Hepatocyte (in vitro differentiated cells): ENCODE results near the gene RACGAP1. TPM values are rescaled to one million over a fixed set of nuclear protein-coding genes. Genes with fewer than 3 reads are reported as not detected.

ENCODE experiments used
- DNase-seq: peaks from one replicate; pipeline ENCODE4 v3.0.0-alpha.2; 2016; ENCODE audit warnings: low spot score
- H2AFZ ChIP-seq: fragments of 200-600 bp; sonication (generic); 2 replicates; pipeline ENCODE4 v1.6.0; 2016; ENCODE audit warnings: antibody characterized with exemption, mild to moderate bottlenecking
- H3K27ac ChIP-seq: fragments of 200-600 bp; sonication (generic); 2 replicates; pipeline ENCODE4 v1.5.1; 2016; ENCODE audit warnings: mild to moderate bottlenecking
- H3K27me3 ChIP-seq: fragments of 200-600 bp; sonication (generic); 2 replicates; pipeline ENCODE4 v1.6.1; 2016
- H3K36me3 ChIP-seq: fragments of 200-600 bp; sonication (generic); replicated peaks from 2 replicates; pipeline ENCODE4 v1.5.1; 2016; ENCODE audit warnings: low read depth; ENCODE audit not compliant: insufficient read depth
- H3K4me1 ChIP-seq: fragments of 200-600 bp; sonication (generic); 2 replicates; pipeline ENCODE4 v1.5.1; 2016; ENCODE audit warnings: mild to moderate bottlenecking, moderate library complexity; ENCODE audit not compliant: insufficient read depth
- H3K4me2 ChIP-seq: fragments of 200-600 bp; sonication (generic); 2 replicates; pipeline ENCODE4 v1.6.0; 2016
- H3K4me3 ChIP-seq: fragments of 200-600 bp; sonication (generic); 2 replicates; pipeline ENCODE4 v1.5.1; 2016; ENCODE audit warnings: mild to moderate bottlenecking
- H3K79me2 ChIP-seq: fragments of 200-600 bp; sonication (generic); 2 replicates; pipeline ENCODE4 v1.6.0; 2017; ENCODE audit warnings: mild to moderate bottlenecking
- H3K9me2 ChIP-seq: fragments of 200-600 bp; sonication (generic); replicated peaks from 2 replicates; pipeline ENCODE4 v1.6.0; 2017; ENCODE audit warnings: mild to moderate bottlenecking; ENCODE audit not compliant: insufficient read depth
- H3K9me3 ChIP-seq: fragments of 200-600 bp; sonication (generic); 2 replicates; pipeline ENCODE4 v1.5.1; 2016; ENCODE audit warnings: low read depth, mild to moderate bottlenecking
- H4K20me1 ChIP-seq: fragments of 200-600 bp; sonication (generic); 2 replicates; pipeline ENCODE4 v1.6.0; 2016; ENCODE audit warnings: mild to moderate bottlenecking; ENCODE audit not compliant: insufficient read depth, poor library complexity, severe bottlenecking
- EZH2 ChIP-seq: fragments of 200-600 bp; sonication (generic); IDR thresholded peaks from 2 replicates; pipeline ENCODE4 v1.6.1; 2016; ENCODE audit warnings: antibody characterized with exemption, mild to moderate bottlenecking, borderline replicate concordance
- EZH2phosphoT487 ChIP-seq: fragments of 200-600 bp; sonication (generic); IDR thresholded peaks from one replicate; pipeline ENCODE4 v1.6.1; 2018; ENCODE audit warnings: antibody characterized with exemption, mild to moderate bottlenecking, low read depth, moderate library complexity; ENCODE audit not compliant: unreplicated experiment, severe bottlenecking
- WGBS: methylation state at CpG from one replicate; pipeline ENCODE4 v1.1.6; 2016; ENCODE audit warnings: low lambda C conversion rate; ENCODE audit errors: missing lambda C conversion rate; 5-methylcytosine and 5-hydroxymethylcytosine counted together
- polyA plus RNA-seq: library from polyadenylated mRNA; unstranded; fragments of >200 nt; fragmentation: Nextera tagmentation; extraction: Ambion mirVana; gene quantifications from 2 replicates; pipeline ENCODE4 v1.2.1, GENCODE V29; 2016
- total RNA-seq: library from RNA; depleted of rRNA; stranded (reverse); fragments of >200 nt; gene quantifications from 2 replicates; pipeline ENCODE4 v1.2.3, GENCODE V29; 2014
- TF ChIP-seq, protein P1 (sequence below): fragments of 200-600 bp; sonication (generic); IDR thresholded peaks from 2 replicates; pipeline ENCODE4 v1.5.1; 2016; ENCODE audit warnings: antibody characterized with exemption, mild to moderate bottlenecking; ENCODE audit not compliant: poor library complexity

Gene RACGAP1
- total and polyA plus RNA-seq, 2 experiments from 2014 or later = 17.3 to 22.1 TPM

DNA sequence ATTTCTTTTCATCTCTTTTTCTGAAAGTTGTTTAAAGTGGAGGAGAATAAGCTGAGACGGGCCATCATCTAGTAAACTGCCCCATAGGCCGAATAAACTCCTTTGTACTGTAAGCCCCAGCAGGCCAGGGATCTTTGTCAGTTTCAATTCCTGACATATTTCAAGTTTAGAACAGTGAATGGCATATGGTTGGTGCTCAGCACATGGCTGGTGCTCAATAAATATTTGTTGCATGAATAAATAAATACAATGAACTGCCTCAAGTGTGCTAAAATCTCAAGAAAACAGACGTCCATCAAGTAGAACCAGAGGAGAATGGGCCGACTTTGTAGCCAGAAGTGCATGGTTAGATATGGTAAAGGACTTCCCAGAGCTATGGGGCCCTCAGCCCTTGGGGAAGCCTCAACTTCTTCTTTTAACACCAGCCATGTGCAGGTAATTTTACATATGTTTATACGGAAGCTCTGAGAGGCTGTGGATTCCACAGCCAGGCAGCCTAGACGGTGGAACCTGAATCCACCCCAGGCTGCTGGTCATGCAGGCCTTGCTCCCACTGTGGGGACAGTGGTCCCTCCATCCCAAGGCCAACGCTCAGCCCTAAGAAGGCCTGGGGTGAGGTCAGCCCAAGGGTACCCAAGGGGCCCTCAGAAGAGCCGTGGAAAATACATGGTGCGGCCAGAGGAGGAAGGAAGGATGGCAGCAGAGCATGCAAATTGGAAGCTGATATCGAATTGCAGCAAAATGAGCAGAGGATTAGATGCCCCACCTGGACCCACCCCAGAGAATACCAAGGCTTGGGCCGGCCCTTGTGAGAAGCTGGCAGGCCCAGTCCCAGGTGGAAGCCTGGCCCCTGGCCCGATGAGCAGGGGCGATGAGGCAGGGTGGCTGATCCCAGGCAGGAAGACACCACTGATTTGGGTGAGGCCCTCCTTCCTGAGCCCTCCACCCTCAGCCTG is 83.5 kb downstream of the RACGAP1 start:
- no peaks in the 10 kb centered on the region for H3K9me2 ChIP-seq
- TF ChIP-seq EZH2 (no peak), EZH2phosphoT487 (no peak)
- TF ChIP-seq, protein P1, sequence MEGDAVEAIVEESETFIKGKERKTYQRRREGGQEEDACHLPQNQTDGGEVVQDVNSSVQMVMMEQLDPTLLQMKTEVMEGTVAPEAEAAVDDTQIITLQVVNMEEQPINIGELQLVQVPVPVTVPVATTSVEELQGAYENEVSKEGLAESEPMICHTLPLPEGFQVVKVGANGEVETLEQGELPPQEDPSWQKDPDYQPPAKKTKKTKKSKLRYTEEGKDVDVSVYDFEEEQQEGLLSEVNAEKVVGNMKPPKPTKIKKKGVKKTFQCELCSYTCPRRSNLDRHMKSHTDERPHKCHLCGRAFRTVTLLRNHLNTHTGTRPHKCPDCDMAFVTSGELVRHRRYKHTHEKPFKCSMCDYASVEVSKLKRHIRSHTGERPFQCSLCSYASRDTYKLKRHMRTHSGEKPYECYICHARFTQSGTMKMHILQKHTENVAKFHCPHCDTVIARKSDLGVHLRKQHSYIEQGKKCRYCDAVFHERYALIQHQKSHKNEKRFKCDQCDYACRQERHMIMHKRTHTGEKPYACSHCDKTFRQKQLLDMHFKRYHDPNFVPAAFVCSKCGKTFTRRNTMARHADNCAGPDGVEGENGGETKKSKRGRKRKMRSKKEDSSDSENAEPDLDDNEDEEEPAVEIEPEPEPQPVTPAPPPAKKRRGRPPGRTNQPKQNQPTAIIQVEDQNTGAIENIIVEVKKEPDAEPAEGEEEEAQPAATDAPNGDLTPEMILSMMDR = no peak
- no peak for DNase-seq
- H3K27ac ChIP-seq = no peak overlapping the region
- H2AFZ ChIP-seq = no peak overlapping the region
- no peaks in the 10 kb centered on the region for H3K4me1 ChIP-seq
- H3K9me3 ChIP-seq = no peaks in the 10 kb centered on the region
- WGBS = 87% methylated on average over 13 of the region's 13 CpGs
- no peaks in the 10 kb centered on the region for H4K20me1 ChIP-seq
- no peak overlapping the region for H3K4me2 ChIP-seq
- no peaks in the 10 kb centered on the region for H3K36me3 ChIP-seq
- no peaks in the 10 kb centered on the region for H3K27me3 ChIP-seq
- no peaks in the 10 kb centered on the region for H3K79me2 ChIP-seq
- H3K4me3 ChIP-seq = no peak overlapping the region

GRCh38 chr12:49939707-49940106 is 85.6 kb downstream of the RACGAP1 start:
- Histone ChIP-seq H3K9me3 (no peaks in the 10 kb centered on the region), H3K36me3 (no peaks in the 10 kb centered on the region), H3K9me2 (no peaks in the 10 kb centered on the region), H2AFZ (no peak overlapping the region), H3K4me3 (no peak overlapping the region), H3K27me3 (no peaks in the 10 kb centered on the region), H3K4me2 (no peak overlapping the region), H4K20me1 (no peaks in the 10 kb centered on the region), H3K27ac (no peak overlapping the region), H3K4me1 (no peaks in the 10 kb centered on the region), H3K79me2 (no peaks in the 10 kb centered on the region)
- DNase-seq = no peak
- TF ChIP-seq, protein P1 = no peak
- TF ChIP-seq EZH2 = no peak
- TF ChIP-seq EZH2phosphoT487 = no peak
- WGBS = 100% methylated on average over 1 of the region's 1 CpG

- Histone ChIP-seq H3K9me2 (no peaks in the 10 kb centered on the region), H3K4me1 (no peaks in the 10 kb centered on the region), H3K79me2 (no peaks in the 10 kb centered on the region), H2AFZ (no peak overlapping the region), H3K27ac (no peak overlapping the region), H3K4me2 (no peak overlapping the region), H3K27me3 (no peaks in the 10 kb centered on the region), H3K9me3 (no peaks in the 10 kb centered on the region), H3K4me3 (no peak overlapping the region), H4K20me1 (no peaks in the 10 kb centered on the region), H3K36me3 (no peaks in the 10 kb centered on the region)
- DNase-seq = no peak
- TF ChIP-seq EZH2 = no peak
- TF ChIP-seq EZH2phosphoT487 = no peak
- TF ChIP-seq, protein P1 = no peak
Observed at GRCh38 chr12:49939307-49939706, 86.0 kb downstream of the RACGAP1 start.

Other genes starting within 250 kb of the RACGAP1 start
- gene NCKAP5L, start 197.1 kb downstream of the RACGAP1 start, total RNA-seq = 13.1 and 14.5 TPM in 2 replicates
- 26.7 and 32.0 TPM in 2 replicates for gene NCKAP5L, start 197.1 kb downstream of the RACGAP1 start, polyA plus RNA-seq
- 4.5 and 5.6 TPM in 2 replicates for gene BCDIN3D, start 182.4 kb downstream of the RACGAP1 start, total RNA-seq
- 3.5 and 5.0 TPM in 2 replicates for gene BCDIN3D, start 182.4 kb downstream of the RACGAP1 start, polyA plus RNA-seq
- 1.4 and 5.0 TPM in 2 replicates for gene FAIM2, start 121.6 kb downstream of the RACGAP1 start, total RNA-seq
- gene FAIM2, start 121.6 kb downstream of the RACGAP1 start, polyA plus RNA-seq = 7.3 and 14.0 TPM in 2 replicates
- gene AQP2, start 74.8 kb downstream of the RACGAP1 start, total RNA-seq = 0.08 and 1.4 TPM in 2 replicates
- 0.71 and 1.8 TPM in 2 replicates for gene AQP2, start 74.8 kb downstream of the RACGAP1 start, polyA plus RNA-seq
- 1.2 and 1.3 TPM in 2 replicates for gene AQP5, start 63.6 kb downstream of the RACGAP1 start, total RNA-seq
- 0.50 and 1.2 TPM in 2 replicates for gene AQP5, start 63.6 kb downstream of the RACGAP1 start, polyA plus RNA-seq
- not detected in 2 replicates for gene AQP6, start 52.5 kb downstream of the RACGAP1 start, total RNA-seq
- gene AQP6, start 52.5 kb downstream of the RACGAP1 start, polyA plus RNA-seq = 0.23 TPM in 1 of 2 replicates, not detected in the other
- 2.4 and 3.1 TPM in 2 replicates for gene ASIC1, start 32.1 kb upstream of the RACGAP1 start, total RNA-seq
- 4.6 and 6.7 TPM in 2 replicates for gene ASIC1, start 32.1 kb upstream of the RACGAP1 start, polyA plus RNA-seq
- gene SMARCD1, start 59.8 kb upstream of the RACGAP1 start, total RNA-seq = 33.4 and 44.0 TPM in 2 replicates
- gene SMARCD1, start 59.8 kb upstream of the RACGAP1 start, polyA plus RNA-seq = 26.1 and 27.9 TPM in 2 replicates
- 46.8 and 64.1 TPM in 2 replicates for gene GPD1, start 78.5 kb upstream of the RACGAP1 start, total RNA-seq
- gene GPD1, start 78.5 kb upstream of the RACGAP1 start, polyA plus RNA-seq = 20.4 and 30.6 TPM in 2 replicates
- gene COX14, start 86.7 kb upstream of the RACGAP1 start, total RNA-seq = 61.5 and 73.5 TPM in 2 replicates
- 150 and 186 TPM in 2 replicates for gene COX14, start 86.7 kb upstream of the RACGAP1 start, polyA plus RNA-seq
- 38.8 and 43.3 TPM in 2 replicates for gene CERS5, start 141.9 kb upstream of the RACGAP1 start, total RNA-seq
- gene CERS5, start 141.9 kb upstream of the RACGAP1 start, polyA plus RNA-seq = 53.3 and 69.0 TPM in 2 replicates